ENCODE measurements around the gene PRRC2B.

GRCh38 chr9:131473891-131474290 lies 80.0 kb downstream of the PRRC2B start:
- TF ChIP-seq CTCF (IDR thresholded peaks at IDR 0.05) (no peak), POLR2AphosphoS5 (IDR thresholded peaks at IDR 0.05; ENCODE audit: low read depth, low read length) (no peak), REST (IDR thresholded peaks at IDR 0.05; ENCODE audit: insufficient read depth in 1 of 2, low read depth in 2 of 2, low read length in 1 of 2) (no peak)

Measured in Panc1 (cell line).